ENCODE results near the gene CASP10.

The CASP10 gene

GRCh38 chr2:201196003-201196402 is 13.1 kb downstream of the CASP10 start:
- no peak for DNase-seq (ENCODE audit: low read depth in 1 of 2, low spot score in 1 of 2)

GRCh38 chr2:201196803-201197202 is 13.9 kb downstream of the CASP10 start:
- DNase-seq (ENCODE audit: low read depth in 1 of 2, low spot score in 1 of 2): no peak

- DNase-seq (ENCODE audit: low read depth in 1 of 2, low spot score in 1 of 2): no peak
Measured at GRCh38 chr2:201197781-201198180, 14.8 kb downstream of the CASP10 start.

- no peak for DNase-seq (ENCODE audit: low read depth in 1 of 2, low spot score in 1 of 2)
Measured at GRCh38 chr2:201199847-201200246, 16.9 kb downstream of the CASP10 start.

GRCh38 chr2:201200345-201200744 is 17.4 kb downstream of the CASP10 start:
- no peak for DNase-seq (ENCODE audit: low read depth in 1 of 2, low spot score in 1 of 2)

- DNase-seq (ENCODE audit: low read depth in 1 of 2, low spot score in 1 of 2): no peak
Measured at GRCh38 chr2:201201371-201201770, 18.4 kb downstream of the CASP10 start.

GRCh38 chr2:201203916-201204654 is 21.1 kb downstream of the CASP10 start:
- no peak for DNase-seq (ENCODE audit: low read depth in 1 of 2, low spot score in 1 of 2)

GRCh38 chr2:201204655-201205514 is 21.9 kb downstream of the CASP10 start:
- DNase-seq (ENCODE audit: low read depth in 1 of 2, low spot score in 1 of 2): no peak

GRCh38 chr2:201205515-201205849 is 22.5 kb downstream of the CASP10 start:
- no peak for DNase-seq (ENCODE audit: low read depth in 1 of 2, low spot score in 1 of 2)

- DNase-seq (ENCODE audit: low read depth in 1 of 2, low spot score in 1 of 2): no peak
Measured at GRCh38 chr2:201208563-201209252, 25.8 kb downstream of the CASP10 start.

GRCh38 chr2:201215963-201216362 is 33.0 kb downstream of the CASP10 start:
- no peak for DNase-seq (ENCODE audit: low read depth in 1 of 2, low spot score in 1 of 2)

GRCh38 chr2:201216918-201217317 is 34.0 kb downstream of the CASP10 start:
- DNase-seq (ENCODE audit: low read depth in 1 of 2, low spot score in 1 of 2): no peak

- no peak for DNase-seq (ENCODE audit: low read depth in 1 of 2, low spot score in 1 of 2)
Measured at GRCh38 chr2:201218780-201219179, 35.8 kb downstream of the CASP10 start.

GRCh38 chr2:201219328-201220096 is 36.6 kb downstream of the CASP10 start:
- DNase-seq (ENCODE audit: low read depth in 1 of 2, low spot score in 1 of 2): no peak

GRCh38 chr2:201220102-201220570 is 37.2 kb downstream of the CASP10 start:
- no peak for DNase-seq (ENCODE audit: low read depth in 1 of 2, low spot score in 1 of 2)

GRCh38 chr2:201223089-201224073 is 40.4 kb downstream of the CASP10 start:
- no peak for DNase-seq (ENCODE audit: low read depth in 1 of 2, low spot score in 1 of 2)

- DNase-seq (ENCODE audit: low read depth in 1 of 2, low spot score in 1 of 2): no peak
Measured at GRCh38 chr2:201228271-201228911, 45.5 kb downstream of the CASP10 start.

- no peak for DNase-seq (ENCODE audit: low read depth in 1 of 2, low spot score in 1 of 2)
Measured at GRCh38 chr2:201228912-201229290, 46.0 kb downstream of the CASP10 start.

GRCh38 chr2:201231781-201232466 is 49.0 kb downstream of the CASP10 start:
- DNase-seq (ENCODE audit: low read depth in 1 of 2, low spot score in 1 of 2): peak; percentile 71 to 92
